ENCODE results near the gene ANK2.

- TF ChIP-seq, protein P1, sequence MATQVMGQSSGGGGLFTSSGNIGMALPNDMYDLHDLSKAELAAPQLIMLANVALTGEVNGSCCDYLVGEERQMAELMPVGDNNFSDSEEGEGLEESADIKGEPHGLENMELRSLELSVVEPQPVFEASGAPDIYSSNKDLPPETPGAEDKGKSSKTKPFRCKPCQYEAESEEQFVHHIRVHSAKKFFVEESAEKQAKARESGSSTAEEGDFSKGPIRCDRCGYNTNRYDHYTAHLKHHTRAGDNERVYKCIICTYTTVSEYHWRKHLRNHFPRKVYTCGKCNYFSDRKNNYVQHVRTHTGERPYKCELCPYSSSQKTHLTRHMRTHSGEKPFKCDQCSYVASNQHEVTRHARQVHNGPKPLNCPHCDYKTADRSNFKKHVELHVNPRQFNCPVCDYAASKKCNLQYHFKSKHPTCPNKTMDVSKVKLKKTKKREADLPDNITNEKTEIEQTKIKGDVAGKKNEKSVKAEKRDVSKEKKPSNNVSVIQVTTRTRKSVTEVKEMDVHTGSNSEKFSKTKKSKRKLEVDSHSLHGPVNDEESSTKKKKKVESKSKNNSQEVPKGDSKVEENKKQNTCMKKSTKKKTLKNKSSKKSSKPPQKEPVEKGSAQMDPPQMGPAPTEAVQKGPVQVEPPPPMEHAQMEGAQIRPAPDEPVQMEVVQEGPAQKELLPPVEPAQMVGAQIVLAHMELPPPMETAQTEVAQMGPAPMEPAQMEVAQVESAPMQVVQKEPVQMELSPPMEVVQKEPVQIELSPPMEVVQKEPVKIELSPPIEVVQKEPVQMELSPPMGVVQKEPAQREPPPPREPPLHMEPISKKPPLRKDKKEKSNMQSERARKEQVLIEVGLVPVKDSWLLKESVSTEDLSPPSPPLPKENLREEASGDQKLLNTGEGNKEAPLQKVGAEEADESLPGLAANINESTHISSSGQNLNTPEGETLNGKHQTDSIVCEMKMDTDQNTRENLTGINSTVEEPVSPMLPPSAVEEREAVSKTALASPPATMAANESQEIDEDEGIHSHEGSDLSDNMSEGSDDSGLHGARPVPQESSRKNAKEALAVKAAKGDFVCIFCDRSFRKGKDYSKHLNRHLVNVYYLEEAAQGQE (IDR thresholded peaks at IDR 0.05), result no peak
- TF ChIP-seq, protein P2, sequence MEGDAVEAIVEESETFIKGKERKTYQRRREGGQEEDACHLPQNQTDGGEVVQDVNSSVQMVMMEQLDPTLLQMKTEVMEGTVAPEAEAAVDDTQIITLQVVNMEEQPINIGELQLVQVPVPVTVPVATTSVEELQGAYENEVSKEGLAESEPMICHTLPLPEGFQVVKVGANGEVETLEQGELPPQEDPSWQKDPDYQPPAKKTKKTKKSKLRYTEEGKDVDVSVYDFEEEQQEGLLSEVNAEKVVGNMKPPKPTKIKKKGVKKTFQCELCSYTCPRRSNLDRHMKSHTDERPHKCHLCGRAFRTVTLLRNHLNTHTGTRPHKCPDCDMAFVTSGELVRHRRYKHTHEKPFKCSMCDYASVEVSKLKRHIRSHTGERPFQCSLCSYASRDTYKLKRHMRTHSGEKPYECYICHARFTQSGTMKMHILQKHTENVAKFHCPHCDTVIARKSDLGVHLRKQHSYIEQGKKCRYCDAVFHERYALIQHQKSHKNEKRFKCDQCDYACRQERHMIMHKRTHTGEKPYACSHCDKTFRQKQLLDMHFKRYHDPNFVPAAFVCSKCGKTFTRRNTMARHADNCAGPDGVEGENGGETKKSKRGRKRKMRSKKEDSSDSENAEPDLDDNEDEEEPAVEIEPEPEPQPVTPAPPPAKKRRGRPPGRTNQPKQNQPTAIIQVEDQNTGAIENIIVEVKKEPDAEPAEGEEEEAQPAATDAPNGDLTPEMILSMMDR (IDR thresholded peaks at IDR 0.05; ENCODE audit: low read depth, low read length, missing input control), result no peak
- TF ChIP-seq GABPA (IDR thresholded peaks at IDR 0.05 in 1 of 2, conservative IDR thresholded peaks at IDR 0.05 in 1 of 2), result no peak
- no peak for TF ChIP-seq YY1 (IDR thresholded peaks at IDR 0.05)
These were observed 243.6 kb downstream of the ANK2 start for GRCh38 chr4:113293043-113293560.

Measured in liver (tissue), 3 donors.